Endothelial cell of umbilical vein (primary cell): Measurements from ENCODE around the gene PNLIPRP1. TPM values are rescaled to one million over a fixed set of nuclear protein-coding genes. Genes with fewer than 3 reads are reported as not detected.

Experiments used
- BruUV-seq: library from RNA; stranded (reverse); fragments of 400-500 nt; replicated peaks from 2 replicates; lab custom pipeline; 2021; lab: Mats Ljungman, UMichigan
- CTCF ChIA-PET: fragments of 300-600, 350-600 bp; sonication (Branson Sonifier 250); formaldehyde crosslinking; loops from one replicate; lab custom pipeline; 2021; ENCODE audit warnings: antibody characterized with exemption, inconsistent platforms; lab: Charles Lee
- POLR2A ChIA-PET: fragments of 300-600, 350-600 bp; sonication (Branson Sonifier 250); formaldehyde crosslinking; loops from one replicate; lab custom pipeline; 2021; ENCODE audit warnings: antibody characterized with exemption, inconsistent platforms; lab: Charles Lee
- DNase-seq: peaks from one replicate; pipeline ENCODE4 v3.0.0-alpha.2; 2011; ENCODE audit warnings: low read depth, low spot score
- FAIRE-seq: peaks from 2 replicates; lab custom pipeline; 2011; peaks lifted over from hg19 to GRCh38; lab: Jason Lieb, UNC
- H2AFZ ChIP-seq: 2 replicates; pipeline ENCODE4 v1.6.0; 2012; ENCODE audit warnings: low read depth, low read length, control low read depth, inconsistent platforms
- H3K27ac ChIP-seq: 2 replicates; pipeline ENCODE4 v1.5.1; 2011; ENCODE audit warnings: low read depth, mild to moderate bottlenecking, control low read depth, low read length, moderate library complexity; ENCODE audit not compliant: insufficient read depth
- H3K27me3 ChIP-seq, 2 experiments: 2 replicates each; pipeline versions ENCODE4 v1.6.0 to v1.6.1; 2011; ENCODE audit warnings: low read length in 2 of 2, mixed read lengths in 1 of 2; ENCODE audit not compliant: control insufficient read depth in 2 of 2, insufficient read depth in 2 of 2
- H3K36me3 ChIP-seq, 2 experiments: 2 replicates in 1 of 2; 3 replicates in 1 of 2; pipeline ENCODE4 v1.5.1; 2011; ENCODE audit warnings: low read length in 2 of 2, mild to moderate bottlenecking in 1 of 2, moderate library complexity in 1 of 2; ENCODE audit not compliant: control insufficient read depth in 2 of 2, insufficient read depth in 2 of 2; ENCODE audit errors: extremely low read depth in 1 of 2
- H3K4me1 ChIP-seq: 3 replicates; pipeline ENCODE4 v1.5.1; 2011; ENCODE audit warnings: mild to moderate bottlenecking, low read length; ENCODE audit not compliant: control insufficient read depth, insufficient read depth; ENCODE audit errors: extremely low read depth
- H3K4me2 ChIP-seq: 2 replicates; pipeline ENCODE4 v1.6.1; 2011; ENCODE audit warnings: low read length, control low read depth, mixed read lengths; ENCODE audit not compliant: insufficient read depth
- H3K4me3 ChIP-seq, 3 experiments: fragments of 200-600 bp in 1 of 3; sonication (generic), shearing (Covaris generic) in 1 of 3; replicated peaks in 1 of 3; 2 replicates each; pipeline ENCODE4 v1.5.1; 2011 to 2016; ENCODE audit warnings: control low read depth in 3 of 3, low read length in 3 of 3, mild to moderate bottlenecking in 2 of 3, inconsistent platforms in 1 of 3, low read depth in 1 of 3, moderate library complexity in 1 of 3; ENCODE audit not compliant: insufficient read depth in 1 of 3
- H3K79me2 ChIP-seq: 2 replicates; pipeline ENCODE4 v1.6.0; 2012; ENCODE audit warnings: low read length, inconsistent platforms; ENCODE audit not compliant: control insufficient read depth, insufficient read depth
- H3K9ac ChIP-seq: replicated peaks from 2 replicates; pipeline ENCODE3; 2011; ENCODE audit warnings: low read length, control low read depth; ENCODE audit not compliant: insufficient read depth; ENCODE audit errors: extremely low read depth
- H3K9me1 ChIP-seq: replicated peaks from 3 replicates; pipeline ENCODE4 v1.6.0; 2011; ENCODE audit warnings: mild to moderate bottlenecking, low read length; ENCODE audit not compliant: control insufficient read depth, insufficient read depth; ENCODE audit errors: extremely low read depth
- H3K9me3 ChIP-seq: replicated peaks from 2 replicates; pipeline ENCODE4 v1.5.1; 2012; ENCODE audit warnings: low read length, inconsistent platforms; ENCODE audit not compliant: control insufficient read depth, insufficient read depth
- H4K20me1 ChIP-seq: replicated peaks from 2 replicates; pipeline ENCODE3; 2011; ENCODE audit warnings: mild to moderate bottlenecking, low read length; ENCODE audit not compliant: control insufficient read depth, insufficient read depth; ENCODE audit errors: extremely low read depth
- EZH2 ChIP-seq: IDR thresholded peaks from 2 replicates; pipeline ENCODE4 v1.6.1; 2012; ENCODE audit warnings: borderline replicate concordance, low read depth, mild to moderate bottlenecking, moderate library complexity, low read length, inconsistent platforms; ENCODE audit not compliant: severe bottlenecking
- GATA2 ChIP-seq: IDR thresholded peaks from 2 replicates; pipeline ENCODE4 v1.7.0; 2011; ENCODE audit warnings: low read depth, mild to moderate bottlenecking, moderate library complexity, mixed read lengths, low read length; ENCODE audit not compliant: insufficient read length, insufficient read depth
- JUN ChIP-seq: IDR thresholded peaks from 2 replicates; pipeline ENCODE4 v1.6.1; 2011; ENCODE audit warnings: borderline replicate concordance, low read depth; ENCODE audit not compliant: insufficient read length, insufficient read depth
- MYC ChIP-seq: IDR thresholded peaks from one replicate; pipeline ENCODE4 v1.6.1; 2011; ENCODE audit warnings: mild to moderate bottlenecking, low read depth, low read length
- POLR2A ChIP-seq: IDR thresholded peaks from 2 replicates; pipeline ENCODE4 v1.6.1; 2012; ENCODE audit warnings: low read depth, mild to moderate bottlenecking, control low read depth, low read length
- dilution Hi-C: fragments of 300-500 bp; cut with MboI; formaldehyde crosslinking; loops from one replicate; pipeline ENCODE4 v1.15.0; 2019; ENCODE audit warnings: low sequenced_read_pairs; ENCODE audit not compliant: extremely low pct_ligation_motif_present
- intact Hi-C: fragments of 100-400 bp; cut with micrococcal nuclease; formaldehyde crosslinking; loops from one replicate; pipeline ENCODE4 v1.10.0; 2022
- polyA plus RNA-seq, 4 experiments: library from polyadenylated mRNA; depleted of rRNA in 3 of 4; stranded (reverse) in 3 of 4; unstranded in 1 of 4; fragments of >200 nt; gene quantifications; 2 replicates each; pipeline versions ENCODE4 v1.2.1 to v1.2.3, GENCODE V29; 2011 to 2012; ENCODE audit warnings: missing spikeins in 1 of 4
- total RNA-seq: library from RNA; stranded (reverse); gene quantifications from 2 replicates; pipeline ENCODE4 v1.2.3, GENCODE V29; 2021
- TF ChIP-seq, protein P1 (sequence below), 2 donors: IDR thresholded peaks; 1 replicate in 1 of 2; 2 replicates in 1 of 2; pipeline ENCODE4 v1.5.1; 2011; ENCODE audit warnings: low read length in 2 of 2, mild to moderate bottlenecking in 2 of 2, moderate library complexity in 2 of 2, control low read depth in 1 of 2, inconsistent platforms in 1 of 2, low read depth in 1 of 2; ENCODE audit not compliant: insufficient read depth in 1 of 2; ENCODE audit errors: extremely low read depth in 1 of 2
- TF ChIP-seq, protein P2 (sequence below): IDR thresholded peaks from 2 replicates; pipeline ENCODE4 v1.6.1; 2011; ENCODE audit not compliant: insufficient read depth, insufficient read length

The PNLIPRP1 gene
- total and polyA plus RNA-seq, 2 donors (not counting 3 experiments of a cell fraction or from before 2014, with no cell fraction given) = not detected

DNA sequence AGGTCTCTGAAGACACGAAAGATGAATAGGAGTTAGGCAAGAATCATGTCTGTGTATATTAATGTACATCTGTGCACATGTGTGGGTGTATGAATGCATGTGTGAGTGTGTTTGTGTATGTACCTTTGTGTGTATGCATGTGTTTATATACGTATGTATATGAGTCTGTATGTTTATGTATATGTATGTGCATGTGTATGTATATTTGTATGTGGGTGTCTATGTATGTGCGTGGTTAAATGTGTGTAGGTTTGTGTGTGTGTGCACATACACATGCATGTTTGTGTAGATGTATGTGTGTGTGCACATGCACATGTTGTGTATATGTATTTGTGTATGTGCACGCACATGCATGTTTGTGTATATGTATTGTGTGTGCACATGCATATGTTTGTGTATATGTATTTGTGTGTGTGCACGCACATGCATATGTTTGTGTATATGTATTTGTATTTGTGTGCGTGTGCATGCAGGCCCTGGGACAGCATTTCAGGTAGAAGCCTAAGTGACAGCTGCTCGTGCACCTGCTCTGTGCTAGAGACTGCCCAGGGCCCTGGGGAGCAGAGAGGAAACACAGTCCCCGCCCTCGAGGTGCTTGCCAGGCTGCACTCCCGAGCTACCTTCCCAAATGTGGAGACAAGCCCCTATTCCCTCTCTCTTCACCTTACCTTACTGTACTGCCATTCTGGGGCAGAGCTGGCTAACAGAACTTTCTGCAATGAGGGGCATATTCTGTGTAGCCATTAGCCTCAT is 12.1 kb downstream of the PNLIPRP1 start:
- H3K36me3 ChIP-seq = no peaks in the 10 kb centered on the region
- no peak overlapping the region for H3K27ac ChIP-seq
- no peak overlapping the region for H3K4me2 ChIP-seq
- H3K9me1 ChIP-seq = no peaks in the 10 kb centered on the region
- POLR2A ChIA-PET = no interaction called here
- no peak for TF ChIP-seq EZH2
- TF ChIP-seq JUN = no peak
- TF ChIP-seq GATA2 = no peak
- TF ChIP-seq, protein P1, sequence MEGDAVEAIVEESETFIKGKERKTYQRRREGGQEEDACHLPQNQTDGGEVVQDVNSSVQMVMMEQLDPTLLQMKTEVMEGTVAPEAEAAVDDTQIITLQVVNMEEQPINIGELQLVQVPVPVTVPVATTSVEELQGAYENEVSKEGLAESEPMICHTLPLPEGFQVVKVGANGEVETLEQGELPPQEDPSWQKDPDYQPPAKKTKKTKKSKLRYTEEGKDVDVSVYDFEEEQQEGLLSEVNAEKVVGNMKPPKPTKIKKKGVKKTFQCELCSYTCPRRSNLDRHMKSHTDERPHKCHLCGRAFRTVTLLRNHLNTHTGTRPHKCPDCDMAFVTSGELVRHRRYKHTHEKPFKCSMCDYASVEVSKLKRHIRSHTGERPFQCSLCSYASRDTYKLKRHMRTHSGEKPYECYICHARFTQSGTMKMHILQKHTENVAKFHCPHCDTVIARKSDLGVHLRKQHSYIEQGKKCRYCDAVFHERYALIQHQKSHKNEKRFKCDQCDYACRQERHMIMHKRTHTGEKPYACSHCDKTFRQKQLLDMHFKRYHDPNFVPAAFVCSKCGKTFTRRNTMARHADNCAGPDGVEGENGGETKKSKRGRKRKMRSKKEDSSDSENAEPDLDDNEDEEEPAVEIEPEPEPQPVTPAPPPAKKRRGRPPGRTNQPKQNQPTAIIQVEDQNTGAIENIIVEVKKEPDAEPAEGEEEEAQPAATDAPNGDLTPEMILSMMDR (IDR thresholded peaks at IDR 0.05; ENCODE audit: extremely low read depth in 1 of 2, insufficient read depth in 1 of 2, low read depth in 1 of 2, low read length in 2 of 2) = no peak
- no peak for TF ChIP-seq POLR2A
- TF ChIP-seq MYC = no peak
- TF ChIP-seq, protein P2, sequence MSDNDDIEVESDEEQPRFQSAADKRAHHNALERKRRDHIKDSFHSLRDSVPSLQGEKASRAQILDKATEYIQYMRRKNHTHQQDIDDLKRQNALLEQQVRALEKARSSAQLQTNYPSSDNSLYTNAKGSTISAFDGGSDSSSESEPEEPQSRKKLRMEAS = no peak
- H3K4me1 ChIP-seq = no peaks in the 10 kb centered on the region
- no peaks in the 10 kb centered on the region for H3K9me3 ChIP-seq
- no peak overlapping the region for H3K4me3 ChIP-seq
- BruUV-seq = no TSS peak
- no peak overlapping the region for H2AFZ ChIP-seq
- CTCF ChIA-PET = no interaction called here
- no peaks in the 10 kb centered on the region for H4K20me1 ChIP-seq
- FAIRE-seq (no peak), DNase-seq (no peak)
- H3K27me3 ChIP-seq = no peaks in the 10 kb centered on the region
- intact Hi-C loops (no loop called here), dilution Hi-C loops (no loop called here)
- H3K79me2 ChIP-seq = no peaks in the 10 kb centered on the region
- no peak overlapping the region for H3K9ac ChIP-seq
